ENCODE results near the gene RLN3.
"Not testable (repeated sequence)": the region's sequence is repeated elsewhere in the genome, so short reads cannot be mapped to it uniquely, and the experiment has no call there.

The RLN3 gene

GRCh38 chr19:13995878-13996765 is 31.8 kb upstream of the RLN3 start:
- DNase-seq, result no peak

- no peak for DNase-seq
Observed at GRCh38 chr19:13996928-13997630, 30.9 kb upstream of the RLN3 start.

- no peak for DNase-seq
Observed at GRCh38 chr19:13997631-13997962, 30.4 kb upstream of the RLN3 start.

GRCh38 chr19:13998426-13998825 is 29.5 kb upstream of the RLN3 start:
- DNase-seq, result no peak

DNA sequence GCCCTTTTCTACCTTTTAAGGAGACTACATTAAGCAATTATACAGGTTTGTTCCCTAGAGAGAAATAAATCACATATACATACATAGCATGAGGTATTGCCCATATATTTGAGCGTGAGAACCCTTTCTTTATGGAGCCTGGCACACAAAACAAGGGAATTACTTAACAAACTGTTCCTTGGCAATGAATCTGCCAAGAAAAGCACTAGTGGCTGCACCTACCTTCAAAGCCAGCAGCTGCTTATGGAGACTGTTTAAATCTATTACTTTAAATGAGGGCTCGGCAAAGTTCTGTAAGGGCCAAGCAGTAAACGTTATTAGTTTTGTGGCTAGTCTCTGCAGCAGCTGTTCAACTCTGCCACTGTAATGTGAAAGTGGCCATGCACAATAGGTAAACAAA is 28.9 kb upstream of the RLN3 start:
- DNase-seq, result no peak

GRCh38 chr19:14000691-14001375 is 27.1 kb upstream of the RLN3 start:
- DNase-seq, result no peak

- DNase-seq, result no peak
Observed at GRCh38 chr19:14002571-14003250, 25.2 kb upstream of the RLN3 start.

DNA sequence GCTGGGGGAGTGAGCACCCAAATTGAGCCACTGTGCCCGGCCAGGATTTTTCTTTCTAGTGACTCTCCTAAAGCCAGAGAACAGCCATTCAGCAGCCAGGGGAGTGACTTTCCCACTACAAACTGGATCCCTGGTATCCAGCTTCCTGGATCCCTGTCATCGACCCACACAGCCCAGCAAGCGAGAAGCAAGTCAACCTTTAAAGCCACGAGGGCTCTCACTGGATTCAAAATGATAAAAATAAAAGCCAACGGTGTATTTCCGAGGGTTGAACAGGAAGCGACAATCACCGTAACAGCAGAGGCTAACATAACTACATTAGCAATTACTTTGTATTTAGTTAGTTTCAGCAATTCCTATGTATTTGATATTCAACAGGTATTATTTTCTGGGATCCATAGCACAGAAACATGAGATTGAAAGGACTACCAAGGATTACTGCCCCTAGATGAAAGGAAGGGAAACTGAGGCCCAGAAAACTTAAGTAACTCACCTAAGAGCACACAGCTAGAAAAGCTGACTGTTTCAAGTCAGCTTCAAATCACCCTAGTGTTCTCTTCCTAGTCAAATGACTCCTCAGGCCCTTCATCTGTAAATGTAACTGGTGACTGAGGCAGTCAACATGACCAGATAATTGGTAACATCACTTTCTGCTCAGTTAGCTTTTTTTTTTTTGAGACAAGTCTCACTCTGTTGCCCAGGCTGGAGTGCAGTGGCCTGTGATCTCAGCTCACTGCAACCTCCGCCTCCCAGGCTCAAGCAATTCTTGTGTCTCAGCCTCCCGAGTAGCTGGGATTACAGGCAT is 24.5 kb upstream of the RLN3 start:
- no peak for DNase-seq

DNA sequence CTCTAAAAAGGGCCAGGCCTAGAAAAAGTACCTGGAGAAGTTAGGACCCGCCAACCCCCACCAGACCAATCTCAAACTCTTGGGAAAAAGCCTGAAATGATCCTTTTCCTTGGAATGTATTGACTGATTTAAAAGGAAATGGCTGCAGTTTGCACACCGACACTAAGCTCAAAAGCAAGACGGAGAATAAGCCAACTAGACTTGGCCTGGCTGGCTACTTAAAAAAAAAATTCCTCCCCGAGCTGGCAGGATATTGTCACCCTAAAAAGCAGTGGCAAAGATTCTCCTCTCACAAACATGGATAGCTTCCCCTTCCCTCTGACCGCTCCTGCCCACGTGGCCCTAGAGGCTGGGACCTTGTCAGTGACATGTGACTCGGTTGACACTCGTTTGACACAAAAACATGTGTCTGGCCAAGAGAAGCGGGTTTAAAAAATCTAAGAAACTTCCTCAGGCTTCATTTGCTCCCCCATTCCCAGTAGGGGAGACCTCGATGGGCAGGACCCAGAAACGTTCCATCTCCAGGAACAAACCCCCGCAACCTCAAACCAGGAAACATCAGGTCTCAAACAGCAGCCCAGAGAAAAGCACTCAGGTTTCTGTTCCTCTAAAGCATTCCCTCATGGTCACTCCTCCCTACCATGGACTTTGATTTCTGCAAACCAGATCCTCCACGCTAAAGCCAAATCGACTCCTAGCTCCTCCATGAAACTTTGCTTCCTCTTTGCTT is 23.2 kb upstream of the RLN3 start:
- DNase-seq, result no peak

DNA sequence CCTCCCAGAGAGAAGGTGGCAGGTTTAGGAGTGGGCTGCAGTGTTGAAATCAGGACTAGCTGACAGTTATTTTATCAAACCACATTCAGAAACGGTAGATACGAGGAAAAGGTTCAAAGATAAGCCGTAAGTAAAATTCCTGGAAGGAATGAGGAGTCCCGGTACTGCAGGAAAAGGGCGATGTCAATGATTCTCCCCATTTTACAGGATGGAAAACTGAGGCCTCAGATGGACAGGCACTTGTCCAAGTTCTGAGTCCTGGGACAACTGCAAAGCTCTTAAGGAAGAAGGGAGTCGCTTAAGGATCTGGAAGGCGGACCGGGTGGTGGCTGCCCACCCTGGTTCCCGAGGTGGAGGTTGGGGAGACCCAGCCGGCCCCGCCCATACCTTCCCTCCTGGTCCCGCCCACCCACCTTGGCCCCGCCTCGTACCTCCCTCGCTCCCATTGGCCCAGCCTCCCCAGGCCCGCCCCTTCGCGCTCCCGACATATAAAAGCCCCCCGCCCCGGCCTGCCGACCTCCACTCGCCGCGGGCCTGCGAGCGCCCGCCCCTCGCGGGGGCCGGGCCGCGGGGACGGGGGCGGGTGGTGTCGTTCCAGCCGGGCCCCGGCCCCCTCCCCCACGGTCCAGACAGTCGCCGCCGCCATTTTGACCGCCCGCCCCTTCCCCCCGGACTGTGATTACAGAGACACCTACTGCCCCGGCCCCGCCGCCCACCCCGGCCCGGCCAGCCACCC is 22.4 kb upstream of the RLN3 start:
- DNase-seq, result peak; percentile 95

DNA sequence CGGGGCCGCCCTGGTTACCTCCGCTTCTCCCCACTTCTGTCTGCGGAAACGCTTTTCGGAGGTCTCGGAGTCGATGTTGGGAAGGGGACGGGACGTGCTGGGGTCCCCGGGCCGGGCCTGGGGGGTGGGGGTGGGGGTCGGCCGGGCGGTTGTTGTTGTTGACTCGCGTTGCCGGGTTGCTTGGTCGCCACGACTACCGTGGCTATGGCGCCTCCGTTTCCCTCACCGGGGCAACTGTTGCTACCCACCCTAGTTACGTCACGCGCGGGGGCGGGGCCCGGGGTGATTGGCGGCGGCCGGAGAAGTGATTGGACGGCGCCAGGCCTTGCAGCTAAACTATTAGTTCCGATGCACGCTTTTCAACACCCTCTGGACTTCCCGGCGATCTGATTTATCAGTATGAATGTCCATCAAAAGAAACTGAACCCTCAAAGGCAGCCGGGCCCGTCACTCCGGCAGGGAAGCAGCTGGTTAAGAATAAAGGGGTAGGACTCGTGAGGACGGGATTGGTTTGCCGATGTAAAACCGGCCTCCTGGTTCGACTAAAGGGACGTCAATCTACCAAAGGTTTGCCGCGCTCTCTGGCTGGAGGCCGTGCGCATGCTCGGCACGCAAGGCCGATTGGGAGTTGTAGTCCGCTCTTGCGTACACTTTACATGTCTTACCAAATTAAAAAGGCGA is 21.7 kb upstream of the RLN3 start, which contains the start of gene RFX1:
TSS of gene RFX1 (minus strand) at position 236 of the 681 bp plus-strand sequence. CDS start 12,477 bp downstream, outside the sequence.
- DNase-seq, result peak; percentile 100

GRCh38 chr19:14006766-14007562 is 21.0 kb upstream of the RLN3 start:
- DNase-seq, result peak; percentile 99

DNA sequence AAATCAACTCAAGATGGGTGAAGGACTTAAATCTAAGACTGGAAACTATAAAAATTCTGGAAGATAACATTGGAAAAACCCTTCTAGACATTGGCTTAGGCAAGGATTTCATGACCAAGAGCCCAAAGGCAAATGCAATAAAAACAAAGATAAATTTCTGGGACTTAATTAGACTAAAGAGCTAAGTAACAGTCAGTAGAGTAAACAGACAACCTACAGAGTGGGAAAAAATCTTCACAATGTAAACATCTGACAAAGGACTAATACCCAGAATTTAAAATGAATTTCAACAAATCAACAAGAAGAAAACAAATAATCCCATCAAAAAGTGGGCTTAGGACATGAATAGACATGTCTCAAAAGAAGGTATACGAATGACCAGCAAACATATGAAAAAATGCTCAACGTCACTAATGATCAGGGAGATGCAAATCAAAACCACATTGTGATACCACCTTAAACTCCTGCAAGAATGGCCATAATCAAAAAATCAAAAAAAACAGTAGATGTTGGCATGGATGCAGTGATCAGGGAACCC is 15.5 kb upstream of the RLN3 start:
- peak; percentile 41 for DNase-seq

GRCh38 chr19:14015524-14016035 is 12.4 kb upstream of the RLN3 start:
- no peak for DNase-seq

GRCh38 chr19:14019100-14019499 is 8.8 kb upstream of the RLN3 start:
- DNase-seq, result no peak

DNA sequence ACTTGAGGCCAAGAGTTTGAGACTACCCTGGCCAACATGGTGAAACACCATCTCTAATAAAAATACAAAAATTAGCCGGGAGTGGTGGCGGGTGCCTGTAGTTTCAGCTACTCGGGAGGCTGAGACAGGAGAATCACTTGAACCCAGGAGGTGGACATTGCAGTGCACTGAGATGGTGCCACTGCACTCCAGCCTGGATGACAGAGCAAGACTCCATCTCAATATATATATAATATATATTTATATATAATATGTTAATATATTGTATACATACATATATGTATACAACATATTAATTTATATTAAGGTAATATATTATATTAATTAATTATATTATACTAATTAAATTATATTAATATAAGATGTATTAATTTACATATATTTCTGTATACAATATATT is 8.2 kb upstream of the RLN3 start:
- DNase-seq, result not testable (repeated sequence)

DNA sequence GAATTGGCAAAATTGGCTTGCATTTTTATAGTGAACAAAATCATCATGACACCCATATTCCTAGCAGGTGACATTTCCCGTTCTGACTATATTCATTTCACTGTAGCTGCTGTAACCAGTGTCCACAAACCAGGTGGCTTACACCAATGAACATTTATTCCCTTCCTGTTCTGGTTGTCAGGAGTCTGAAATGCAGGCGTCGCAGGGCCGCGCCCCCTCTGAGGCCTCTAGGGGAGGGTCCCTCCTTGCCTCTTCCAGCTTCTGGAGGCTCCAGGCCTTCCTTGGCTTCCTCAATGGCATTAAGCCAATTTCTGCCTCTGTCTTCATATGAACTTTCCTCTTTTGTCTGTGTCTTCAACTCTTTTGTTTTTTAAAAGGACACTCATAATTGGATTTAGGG is 6.5 kb upstream of the RLN3 start:
- peak; percentile 40 for DNase-seq

DNA sequence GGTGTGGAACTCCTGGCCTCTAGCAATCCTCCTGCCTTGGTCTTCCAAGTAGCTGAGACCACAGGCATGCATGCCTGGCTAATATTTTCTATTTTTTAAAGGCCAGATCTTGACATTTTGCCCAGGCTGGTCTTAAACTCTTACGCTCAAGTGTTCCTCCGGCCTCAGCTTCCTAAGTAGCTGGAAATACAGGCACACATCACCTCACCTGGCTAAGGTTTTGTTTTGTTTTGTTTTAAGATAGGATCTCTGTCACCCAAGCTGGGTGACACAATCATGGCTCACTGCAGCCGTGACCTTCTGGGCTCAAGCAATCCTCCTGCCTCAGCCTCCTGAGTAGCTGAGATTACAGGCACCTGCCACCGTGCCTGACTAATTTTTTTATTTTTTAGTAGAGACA is 5.5 kb upstream of the RLN3 start:
- no peak for DNase-seq
